ENCODE measurements around the gene SNAI1. TPM values are rescaled to one million over a fixed set of nuclear protein-coding genes. Genes with fewer than 3 reads are reported as not detected.

Gene SNAI1
- total RNA-seq, 1 experiment from 2014 or later: 0.13 TPM

GRCh38 chr20:50019466-50020256 is 36.9 kb downstream of the SNAI1 start:
- DNase-seq (ENCODE audit: low read depth, low spot score): no peak

GRCh38 chr20:50020288-50020687 is 37.5 kb downstream of the SNAI1 start:
- in situ Hi-C loops (cut with HindIII; ENCODE audit: low pct_unique_long_range_greater_than_20kb, low sequenced_read_pairs): no loop called here
- no peak for DNase-seq (ENCODE audit: low read depth, low spot score)

More at GRCh38 chr20:50019466-50020256, 36.9 kb downstream of the SNAI1 start:
- in situ Hi-C loops (cut with HindIII; ENCODE audit: low pct_unique_long_range_greater_than_20kb, low sequenced_read_pairs): no loop called here

GRCh38 chr20:50022676-50023075 is 39.9 kb downstream of the SNAI1 start:
- in situ Hi-C loops (cut with HindIII; ENCODE audit: low pct_unique_long_range_greater_than_20kb, low sequenced_read_pairs): no loop called here
- no peak for DNase-seq (ENCODE audit: low read depth, low spot score)

GRCh38 chr20:50023116-50023805 is 40.5 kb downstream of the SNAI1 start:
- in situ Hi-C loops (cut with HindIII; ENCODE audit: low pct_unique_long_range_greater_than_20kb, low sequenced_read_pairs): no loop called here
- DNase-seq (ENCODE audit: low read depth, low spot score): no peak

- in situ Hi-C loops (cut with HindIII; ENCODE audit: low pct_unique_long_range_greater_than_20kb, low sequenced_read_pairs): no loop called here
- no peak for DNase-seq (ENCODE audit: low read depth, low spot score)
Measured at GRCh38 chr20:50026746-50027575, 44.2 kb downstream of the SNAI1 start.

- no peak for DNase-seq (ENCODE audit: low read depth, low spot score)
- in situ Hi-C loops (cut with HindIII; ENCODE audit: low pct_unique_long_range_greater_than_20kb, low sequenced_read_pairs): no loop called here
Measured at GRCh38 chr20:50027611-50028105, 44.9 kb downstream of the SNAI1 start.

DNA sequence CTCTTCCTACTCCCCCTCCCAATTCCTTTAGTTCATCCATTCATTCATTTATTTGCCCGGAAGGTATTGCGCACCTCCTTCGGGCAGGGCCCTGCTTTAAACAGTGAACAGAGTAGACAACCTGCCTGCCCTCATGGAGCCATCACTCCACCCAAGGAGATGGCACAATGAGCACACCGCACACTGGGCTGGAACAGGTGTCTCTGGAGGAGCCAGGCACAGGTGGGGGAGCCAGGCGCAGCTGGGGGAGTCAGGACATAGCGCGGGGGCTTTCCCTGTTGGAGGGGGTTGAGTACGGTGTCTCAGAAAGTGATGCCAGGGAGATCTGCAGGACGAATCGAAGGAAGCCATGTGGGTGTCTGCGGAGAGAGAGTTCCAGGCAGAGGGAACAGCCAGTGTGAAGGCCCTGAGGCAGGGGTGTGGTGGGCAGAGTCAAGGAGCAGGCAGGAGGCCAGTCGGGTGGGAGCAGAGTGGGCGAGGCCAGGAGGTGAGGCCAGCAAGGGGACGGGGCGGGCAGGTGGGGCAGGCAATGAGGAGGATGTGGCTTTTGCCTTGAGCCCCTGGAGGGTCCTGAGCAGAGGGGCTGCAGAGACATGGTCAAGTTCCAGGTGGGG is 46.4 kb downstream of the SNAI1 start:
- no peak for DNase-seq (ENCODE audit: low read depth, low spot score)
- in situ Hi-C loops (cut with HindIII; ENCODE audit: low pct_unique_long_range_greater_than_20kb, low sequenced_read_pairs): no loop called here

- no peak for DNase-seq (ENCODE audit: low read depth, low spot score)
- in situ Hi-C loops (cut with HindIII; ENCODE audit: low pct_unique_long_range_greater_than_20kb, low sequenced_read_pairs): no loop called here
Measured at GRCh38 chr20:50029697-50030461, 47.1 kb downstream of the SNAI1 start.

GRCh38 chr20:50032955-50033666 is 50.3 kb downstream of the SNAI1 start:
- in situ Hi-C loops (cut with HindIII; ENCODE audit: low pct_unique_long_range_greater_than_20kb, low sequenced_read_pairs): no loop called here
- DNase-seq (ENCODE audit: low read depth, low spot score): no peak

GRCh38 chr20:50034567-50035180 is 51.9 kb downstream of the SNAI1 start:
- no peak for DNase-seq (ENCODE audit: low read depth, low spot score)
- in situ Hi-C loops (cut with HindIII; ENCODE audit: low pct_unique_long_range_greater_than_20kb, low sequenced_read_pairs): no loop called here

- in situ Hi-C loops (cut with HindIII; ENCODE audit: low pct_unique_long_range_greater_than_20kb, low sequenced_read_pairs): no loop called here
- DNase-seq (ENCODE audit: low read depth, low spot score): no peak
Measured at GRCh38 chr20:50036703-50037102, 53.9 kb downstream of the SNAI1 start.

DNA sequence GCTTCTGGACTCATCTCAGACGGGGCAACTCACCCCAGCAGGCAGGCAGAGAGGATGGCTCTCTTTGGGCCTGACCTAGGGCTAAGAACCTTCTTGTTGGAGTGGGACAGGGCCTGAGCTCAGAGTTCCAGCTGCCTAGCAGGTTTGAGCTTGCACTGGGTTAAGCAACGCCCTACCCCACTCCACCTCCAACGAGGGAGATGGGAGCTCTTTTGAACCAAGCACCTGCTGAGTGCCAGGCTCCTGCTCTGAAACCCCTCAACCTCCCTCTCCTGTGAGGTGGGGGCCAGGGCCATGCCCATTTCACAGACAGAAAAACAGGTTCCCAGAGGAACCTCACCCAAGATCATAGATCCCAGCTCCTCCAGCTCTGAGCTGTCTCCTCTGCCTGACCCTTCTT is 54.3 kb downstream of the SNAI1 start:
- in situ Hi-C loops (cut with HindIII; ENCODE audit: low pct_unique_long_range_greater_than_20kb, low sequenced_read_pairs): no loop called here
- DNase-seq (ENCODE audit: low read depth, low spot score): no peak

DNA sequence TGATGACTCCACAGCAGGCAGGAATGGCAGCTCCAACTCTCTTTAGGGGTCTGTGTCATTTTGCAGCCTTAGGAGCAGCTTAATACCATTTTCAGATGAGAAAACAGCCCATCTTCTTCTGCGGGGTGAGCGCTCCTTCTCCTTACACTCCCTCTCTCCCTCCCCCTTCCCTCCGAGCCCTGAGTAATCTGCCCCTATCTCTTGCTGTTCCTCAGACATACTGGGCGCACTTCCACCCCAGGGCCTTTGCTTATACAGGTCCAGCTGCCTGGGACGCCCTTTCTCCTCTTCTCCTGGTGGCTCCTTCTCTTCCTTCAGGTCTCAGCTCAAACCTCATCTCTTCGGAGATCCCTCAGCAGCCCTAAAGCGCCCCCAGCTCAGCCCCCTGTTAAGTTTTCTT is 54.8 kb downstream of the SNAI1 start:
- in situ Hi-C loops (cut with HindIII; ENCODE audit: low pct_unique_long_range_greater_than_20kb, low sequenced_read_pairs): no loop called here
- no peak for DNase-seq (ENCODE audit: low read depth, low spot score)

GRCh38 chr20:50038169-50038568 is 55.4 kb downstream of the SNAI1 start:
- DNase-seq (ENCODE audit: low read depth, low spot score): no peak
- in situ Hi-C loops (cut with HindIII; ENCODE audit: low pct_unique_long_range_greater_than_20kb, low sequenced_read_pairs): no loop called here
